OCI-LY1 (cell line): ENCODE measurements around the gene IL1RAPL2.

Experiments
- H2AFZ ChIP-seq: fragments of 200-600 bp; sonication (generic), shearing (Covaris generic); 2 replicates; pipeline ENCODE4 v1.6.0; 2014; ENCODE audit warnings: antibody characterized with exemption, mild to moderate bottlenecking, low read length
- H3F3A ChIP-seq: fragments of 200-600 bp; sonication (generic), shearing (Covaris generic); 2 replicates; pipeline ENCODE4 v1.6.0; 2014; ENCODE audit warnings: mild to moderate bottlenecking, antibody characterized with exemption, low read length, moderate library complexity; ENCODE audit not compliant: insufficient read depth
- H3K27ac ChIP-seq: fragments of 200-600 bp; sonication (generic); 2 replicates; pipeline ENCODE4 v1.5.1; 2014; ENCODE audit warnings: low read length, mixed run types, mild to moderate bottlenecking, low read depth; ENCODE audit not compliant: poor library complexity, severe bottlenecking
- H3K27me3 ChIP-seq: fragments of 200-600 bp; sonication (generic); 2 replicates; pipeline ENCODE4 v1.6.0; 2014; ENCODE audit warnings: antibody characterized with exemption, mild to moderate bottlenecking, low read length, moderate library complexity; ENCODE audit not compliant: insufficient read depth
- H3K36me3 ChIP-seq: fragments of 200-600 bp; sonication (generic); 2 replicates; pipeline ENCODE4 v1.6.1; 2014; ENCODE audit warnings: mild to moderate bottlenecking, antibody characterized with exemption, low read length, moderate library complexity, mixed read lengths; ENCODE audit not compliant: insufficient read depth
- H3K4me1 ChIP-seq: fragments of 200-600 bp; sonication (generic); 2 replicates; pipeline ENCODE4 v1.5.1; 2014; ENCODE audit warnings: mild to moderate bottlenecking, low read length, moderate library complexity; ENCODE audit not compliant: insufficient read depth, severe bottlenecking
- H3K4me2 ChIP-seq: fragments of 200-600 bp; sonication (generic), shearing (Covaris generic); 2 replicates; pipeline ENCODE4 v1.6.1; 2014; ENCODE audit warnings: low read length
- H3K4me3 ChIP-seq: fragments of 200-600 bp; sonication (generic); 2 replicates; pipeline ENCODE4 v1.5.1; 2014; ENCODE audit warnings: low read length, low read depth, mild to moderate bottlenecking, mixed read lengths; ENCODE audit not compliant: poor library complexity, severe bottlenecking
- H3K79me2 ChIP-seq: fragments of 200-600 bp; shearing (Covaris generic); 2 replicates; pipeline ENCODE4 v1.6.1; 2016; ENCODE audit warnings: mixed run types, low read length, mixed read lengths; ENCODE audit not compliant: insufficient read depth
- H3K9ac ChIP-seq: fragments of 200-600 bp; sonication (generic), shearing (Covaris generic); 2 replicates; pipeline ENCODE4 v1.6.1; 2014; ENCODE audit warnings: mild to moderate bottlenecking, low read length, mixed read lengths
- H3K9me2 ChIP-seq: fragments of 200-600 bp; sonication (generic), shearing (Covaris generic); 2 replicates; pipeline ENCODE4 v1.6.1; 2014; ENCODE audit warnings: low read depth, mild to moderate bottlenecking, low read length, mixed read lengths
- H3K9me3 ChIP-seq: fragments of 200-600 bp; shearing (Covaris generic); 2 replicates; pipeline ENCODE4 v1.6.1; 2014; ENCODE audit warnings: low read length, mixed read lengths
- H4K20me1 ChIP-seq: fragments of 200-600 bp; sonication (generic), shearing (Covaris generic); 2 replicates; pipeline ENCODE4 v1.6.0; 2016; ENCODE audit warnings: mild to moderate bottlenecking, low read length; ENCODE audit not compliant: insufficient read depth
- EZH2 ChIP-seq: fragments of 200-600 bp; sonication (generic), shearing (Covaris generic); IDR thresholded peaks from 2 replicates; pipeline ENCODE4 v1.8.0; 2017; ENCODE audit warnings: borderline replicate concordance, mixed run types, mild to moderate bottlenecking, antibody characterized with exemption, low read length, moderate library complexity, mixed read lengths
- TF ChIP-seq, protein P1 (sequence below): fragments of 200-600 bp; sonication (generic), shearing (Covaris generic); IDR thresholded peaks from 2 replicates; pipeline ENCODE4 v1.5.1; 2017; ENCODE audit warnings: mild to moderate bottlenecking, antibody characterized with exemption, low read length, moderate library complexity, mixed read lengths

IL1RAPL2 gene

DNA sequence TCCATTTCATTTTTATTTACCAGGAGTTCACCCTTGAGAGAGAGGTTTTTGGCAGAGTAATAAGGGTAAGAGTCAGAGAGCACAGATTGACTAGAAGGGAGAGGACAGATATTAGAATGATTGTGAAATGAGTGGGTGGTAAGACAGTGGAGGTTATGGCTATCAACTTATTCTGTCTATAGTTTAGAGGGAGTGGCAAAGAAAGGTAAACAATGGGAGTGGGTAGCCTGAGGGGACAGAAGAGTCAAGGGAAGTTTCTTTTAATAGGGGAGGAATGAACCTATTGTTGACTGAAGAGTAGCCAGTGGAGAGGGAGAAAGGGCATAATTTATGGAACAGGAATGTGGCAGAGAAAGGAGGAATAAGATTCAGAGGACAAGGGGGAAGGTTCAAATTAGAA lies 1069.8 kb downstream of the IL1RAPL2 start:
- no peaks in the 10 kb centered on the region for H4K20me1 ChIP-seq
- no peak overlapping the region for H3K4me3 ChIP-seq
- no peak overlapping the region for H3K9ac ChIP-seq
- no peaks in the 10 kb centered on the region for H3K9me2 ChIP-seq
- no peaks in the 10 kb centered on the region for H3K79me2 ChIP-seq
- TF ChIP-seq EZH2: no peak
- TF ChIP-seq, protein P1, sequence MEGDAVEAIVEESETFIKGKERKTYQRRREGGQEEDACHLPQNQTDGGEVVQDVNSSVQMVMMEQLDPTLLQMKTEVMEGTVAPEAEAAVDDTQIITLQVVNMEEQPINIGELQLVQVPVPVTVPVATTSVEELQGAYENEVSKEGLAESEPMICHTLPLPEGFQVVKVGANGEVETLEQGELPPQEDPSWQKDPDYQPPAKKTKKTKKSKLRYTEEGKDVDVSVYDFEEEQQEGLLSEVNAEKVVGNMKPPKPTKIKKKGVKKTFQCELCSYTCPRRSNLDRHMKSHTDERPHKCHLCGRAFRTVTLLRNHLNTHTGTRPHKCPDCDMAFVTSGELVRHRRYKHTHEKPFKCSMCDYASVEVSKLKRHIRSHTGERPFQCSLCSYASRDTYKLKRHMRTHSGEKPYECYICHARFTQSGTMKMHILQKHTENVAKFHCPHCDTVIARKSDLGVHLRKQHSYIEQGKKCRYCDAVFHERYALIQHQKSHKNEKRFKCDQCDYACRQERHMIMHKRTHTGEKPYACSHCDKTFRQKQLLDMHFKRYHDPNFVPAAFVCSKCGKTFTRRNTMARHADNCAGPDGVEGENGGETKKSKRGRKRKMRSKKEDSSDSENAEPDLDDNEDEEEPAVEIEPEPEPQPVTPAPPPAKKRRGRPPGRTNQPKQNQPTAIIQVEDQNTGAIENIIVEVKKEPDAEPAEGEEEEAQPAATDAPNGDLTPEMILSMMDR: no peak
- H3K9me3 ChIP-seq: no peaks in the 10 kb centered on the region
- H3F3A ChIP-seq: no peaks in the 10 kb centered on the region
- H3K4me2 ChIP-seq: no peak overlapping the region
- H3K4me1 ChIP-seq: no peaks in the 10 kb centered on the region
- H2AFZ ChIP-seq: no peak overlapping the region
- H3K36me3 ChIP-seq: no peaks in the 10 kb centered on the region
- H3K27ac ChIP-seq: no peak overlapping the region
- no peaks in the 10 kb centered on the region for H3K27me3 ChIP-seq

GRCh38 chrX:105636667-105637066 lies 1070.7 kb downstream of the IL1RAPL2 start:
- no peak for TF ChIP-seq EZH2
- TF ChIP-seq, protein P1: no peak
- Histone ChIP-seq H3K36me3 (no peaks in the 10 kb centered on the region), H4K20me1 (no peaks in the 10 kb centered on the region), H3K9ac (no peak overlapping the region), H3K4me1 (no peaks in the 10 kb centered on the region), H3K27ac (no peak overlapping the region), H3K79me2 (no peaks in the 10 kb centered on the region), H3K9me2 (no peaks in the 10 kb centered on the region), H3K9me3 (no peaks in the 10 kb centered on the region), H2AFZ (no peak overlapping the region), H3K27me3 (no peaks in the 10 kb centered on the region), H3F3A (no peaks in the 10 kb centered on the region), H3K4me2 (no peak overlapping the region), H3K4me3 (no peak overlapping the region)

- Histone ChIP-seq H3K9me3 (no peaks in the 10 kb centered on the region), H3K9ac (no peak overlapping the region), H2AFZ (no peak overlapping the region), H3K4me2 (no peak overlapping the region), H3K27me3 (no peaks in the 10 kb centered on the region), H3F3A (no peaks in the 10 kb centered on the region), H3K27ac (no peak overlapping the region), H3K36me3 (no peaks in the 10 kb centered on the region), H3K9me2 (no peaks in the 10 kb centered on the region), H3K4me1 (no peaks in the 10 kb centered on the region), H3K4me3 (no peak overlapping the region), H3K79me2 (no peaks in the 10 kb centered on the region), H4K20me1 (no peaks in the 10 kb centered on the region)
- TF ChIP-seq EZH2: no peak
- TF ChIP-seq, protein P1: no peak
Measured at GRCh38 chrX:105645667-105646357, 1079.8 kb downstream of the IL1RAPL2 start.
